Hepatocyte (in vitro differentiated cells): ENCODE results near the gene MYOZ1. TPM values are rescaled to one million over a fixed set of nuclear protein-coding genes. Genes with fewer than 3 reads are reported as not detected.
"Not testable (repeated sequence)": the region's sequence is repeated elsewhere in the genome, so short reads cannot be mapped to it uniquely, and the experiment has no call there.

Source experiments
- DNase-seq: peaks from one replicate; pipeline ENCODE4 v3.0.0-alpha.2; 2016; ENCODE audit warnings: low spot score
- H2AFZ ChIP-seq: fragments of 200-600 bp; sonication (generic); 2 replicates; pipeline ENCODE4 v1.6.0; 2016; ENCODE audit warnings: antibody characterized with exemption, mild to moderate bottlenecking
- H3K27ac ChIP-seq: fragments of 200-600 bp; sonication (generic); 2 replicates; pipeline ENCODE4 v1.5.1; 2016; ENCODE audit warnings: mild to moderate bottlenecking
- H3K27me3 ChIP-seq: fragments of 200-600 bp; sonication (generic); 2 replicates; pipeline ENCODE4 v1.6.1; 2016
- H3K36me3 ChIP-seq: fragments of 200-600 bp; sonication (generic); replicated peaks from 2 replicates; pipeline ENCODE4 v1.5.1; 2016; ENCODE audit warnings: low read depth; ENCODE audit not compliant: insufficient read depth
- H3K4me1 ChIP-seq: fragments of 200-600 bp; sonication (generic); 2 replicates; pipeline ENCODE4 v1.5.1; 2016; ENCODE audit warnings: mild to moderate bottlenecking, moderate library complexity; ENCODE audit not compliant: insufficient read depth
- H3K4me2 ChIP-seq: fragments of 200-600 bp; sonication (generic); 2 replicates; pipeline ENCODE4 v1.6.0; 2016
- H3K4me3 ChIP-seq: fragments of 200-600 bp; sonication (generic); 2 replicates; pipeline ENCODE4 v1.5.1; 2016; ENCODE audit warnings: mild to moderate bottlenecking
- H3K79me2 ChIP-seq: fragments of 200-600 bp; sonication (generic); 2 replicates; pipeline ENCODE4 v1.6.0; 2017; ENCODE audit warnings: mild to moderate bottlenecking
- H3K9me2 ChIP-seq: fragments of 200-600 bp; sonication (generic); replicated peaks from 2 replicates; pipeline ENCODE4 v1.6.0; 2017; ENCODE audit warnings: mild to moderate bottlenecking; ENCODE audit not compliant: insufficient read depth
- H3K9me3 ChIP-seq: fragments of 200-600 bp; sonication (generic); 2 replicates; pipeline ENCODE4 v1.5.1; 2016; ENCODE audit warnings: low read depth, mild to moderate bottlenecking
- H4K20me1 ChIP-seq: fragments of 200-600 bp; sonication (generic); 2 replicates; pipeline ENCODE4 v1.6.0; 2016; ENCODE audit warnings: mild to moderate bottlenecking; ENCODE audit not compliant: insufficient read depth, poor library complexity, severe bottlenecking
- EZH2 ChIP-seq: fragments of 200-600 bp; sonication (generic); IDR thresholded peaks from 2 replicates; pipeline ENCODE4 v1.6.1; 2016; ENCODE audit warnings: antibody characterized with exemption, mild to moderate bottlenecking, borderline replicate concordance
- EZH2phosphoT487 ChIP-seq: fragments of 200-600 bp; sonication (generic); IDR thresholded peaks from one replicate; pipeline ENCODE4 v1.6.1; 2018; ENCODE audit warnings: antibody characterized with exemption, mild to moderate bottlenecking, low read depth, moderate library complexity; ENCODE audit not compliant: unreplicated experiment, severe bottlenecking
- WGBS: methylation state at CpG from one replicate; pipeline ENCODE4 v1.1.6; 2016; ENCODE audit warnings: low lambda C conversion rate; ENCODE audit errors: missing lambda C conversion rate; 5-methylcytosine and 5-hydroxymethylcytosine counted together
- polyA plus RNA-seq: library from polyadenylated mRNA; unstranded; fragments of >200 nt; fragmentation: Nextera tagmentation; extraction: Ambion mirVana; gene quantifications from 2 replicates; pipeline ENCODE4 v1.2.1, GENCODE V29; 2016
- total RNA-seq: library from RNA; depleted of rRNA; stranded (reverse); fragments of >200 nt; gene quantifications from 2 replicates; pipeline ENCODE4 v1.2.3, GENCODE V29; 2014
- TF ChIP-seq, protein P1 (sequence below): fragments of 200-600 bp; sonication (generic); IDR thresholded peaks from 2 replicates; pipeline ENCODE4 v1.5.1; 2016; ENCODE audit warnings: antibody characterized with exemption, mild to moderate bottlenecking; ENCODE audit not compliant: poor library complexity

MYOZ1 gene
- total and polyA plus RNA-seq, 2 experiments from 2014 or later = 0.44 to 0.50 TPM

DNA sequence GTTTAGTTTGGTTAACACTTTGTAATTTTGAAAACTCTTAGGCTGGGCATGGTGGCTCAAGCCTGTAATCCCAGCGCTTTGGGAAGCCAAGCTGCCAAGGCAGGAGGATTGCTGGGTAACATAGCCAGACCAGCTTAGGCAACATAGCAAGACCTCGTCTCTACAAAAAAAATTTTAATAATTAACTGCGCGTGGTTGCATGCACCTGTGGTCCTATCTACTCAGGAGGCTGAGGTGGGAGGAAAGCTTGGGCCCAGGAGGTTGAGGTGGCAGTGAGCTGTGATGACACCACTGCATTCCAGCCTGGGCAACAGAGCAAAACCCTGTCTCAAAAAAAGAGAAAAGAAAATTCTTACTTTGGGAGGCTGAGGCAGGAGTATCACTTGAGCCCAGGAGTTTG, 18.2 kb downstream of the MYOZ1 start:
- no peak overlapping the region for H3K27ac ChIP-seq
- peaks cover 47% of the 10 kb centered on the region for H3K79me2 ChIP-seq
- H3K4me3 ChIP-seq = no peak overlapping the region
- no peaks in the 10 kb centered on the region for H3K9me3 ChIP-seq
- H3K36me3 ChIP-seq = no peaks in the 10 kb centered on the region
- H3K27me3 ChIP-seq = no peaks in the 10 kb centered on the region
- no peak overlapping the region for H2AFZ ChIP-seq
- no peak for TF ChIP-seq EZH2
- TF ChIP-seq EZH2phosphoT487 = no peak
- TF ChIP-seq, protein P1, sequence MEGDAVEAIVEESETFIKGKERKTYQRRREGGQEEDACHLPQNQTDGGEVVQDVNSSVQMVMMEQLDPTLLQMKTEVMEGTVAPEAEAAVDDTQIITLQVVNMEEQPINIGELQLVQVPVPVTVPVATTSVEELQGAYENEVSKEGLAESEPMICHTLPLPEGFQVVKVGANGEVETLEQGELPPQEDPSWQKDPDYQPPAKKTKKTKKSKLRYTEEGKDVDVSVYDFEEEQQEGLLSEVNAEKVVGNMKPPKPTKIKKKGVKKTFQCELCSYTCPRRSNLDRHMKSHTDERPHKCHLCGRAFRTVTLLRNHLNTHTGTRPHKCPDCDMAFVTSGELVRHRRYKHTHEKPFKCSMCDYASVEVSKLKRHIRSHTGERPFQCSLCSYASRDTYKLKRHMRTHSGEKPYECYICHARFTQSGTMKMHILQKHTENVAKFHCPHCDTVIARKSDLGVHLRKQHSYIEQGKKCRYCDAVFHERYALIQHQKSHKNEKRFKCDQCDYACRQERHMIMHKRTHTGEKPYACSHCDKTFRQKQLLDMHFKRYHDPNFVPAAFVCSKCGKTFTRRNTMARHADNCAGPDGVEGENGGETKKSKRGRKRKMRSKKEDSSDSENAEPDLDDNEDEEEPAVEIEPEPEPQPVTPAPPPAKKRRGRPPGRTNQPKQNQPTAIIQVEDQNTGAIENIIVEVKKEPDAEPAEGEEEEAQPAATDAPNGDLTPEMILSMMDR = no peak
- peaks cover 3% of the 10 kb centered on the region for H3K4me1 ChIP-seq
- 93% methylated on average over 4 of the region's 4 CpGs for WGBS
- H3K4me2 ChIP-seq = no peak overlapping the region
- DNase-seq = no peak
- H4K20me1 ChIP-seq = no peaks in the 10 kb centered on the region
- no peaks in the 10 kb centered on the region for H3K9me2 ChIP-seq

DNA sequence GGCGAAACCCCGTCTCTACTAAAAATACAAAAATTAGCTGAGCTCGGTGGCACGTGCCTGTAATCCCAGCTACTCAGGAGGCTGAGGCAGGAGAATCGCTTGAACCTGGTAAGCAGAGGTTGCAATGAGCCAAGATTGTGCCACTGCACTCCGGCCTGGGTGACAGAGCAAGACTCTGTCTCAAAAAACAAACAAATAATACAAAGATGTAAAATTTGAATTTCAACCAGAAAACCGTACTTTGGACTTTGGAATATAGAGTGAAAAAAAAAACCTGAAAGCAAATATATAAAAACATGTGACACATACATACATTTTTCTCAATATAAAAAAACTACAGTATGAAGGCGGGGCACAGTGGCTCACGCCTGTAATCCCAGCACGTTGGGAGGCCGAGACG, 20.3 kb downstream of the MYOZ1 start:
- 82% methylated on average over 12 of the region's 12 CpGs for WGBS
- peaks cover 34% of the 10 kb centered on the region for H3K79me2 ChIP-seq
- H3K9me3 ChIP-seq, H3K27ac ChIP-seq, H3K9me2 ChIP-seq, DNase-seq, H2AFZ ChIP-seq, H3K4me1 ChIP-seq, H3K4me3 ChIP-seq, H3K27me3 ChIP-seq, H4K20me1 ChIP-seq, H3K4me2 ChIP-seq, H3K36me3 ChIP-seq: not testable (repeated sequence)

DNA sequence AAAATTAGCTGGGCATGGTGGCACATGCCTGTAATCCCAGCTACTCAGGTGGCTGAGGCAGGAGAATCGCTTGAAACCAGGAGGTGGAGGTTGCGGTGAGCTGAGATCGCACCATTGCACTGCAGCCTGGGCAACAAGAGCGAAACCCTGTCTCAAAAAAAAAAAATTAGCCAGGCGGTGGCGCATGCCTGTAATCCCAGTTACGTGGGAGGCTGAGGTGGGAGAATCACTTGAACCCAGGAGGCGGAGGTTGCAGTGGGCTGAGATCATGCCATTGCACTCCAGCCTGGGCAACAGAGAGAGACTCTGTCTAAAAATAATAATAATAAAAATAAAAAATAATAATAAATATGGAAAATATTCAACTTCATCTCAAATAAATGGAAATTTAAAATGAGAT, 24.1 kb downstream of the MYOZ1 start:
- not testable (repeated sequence) for H3K27me3 ChIP-seq, H3K9me2 ChIP-seq
- 100% methylated on average over 8 of the region's 8 CpGs for WGBS

DNA sequence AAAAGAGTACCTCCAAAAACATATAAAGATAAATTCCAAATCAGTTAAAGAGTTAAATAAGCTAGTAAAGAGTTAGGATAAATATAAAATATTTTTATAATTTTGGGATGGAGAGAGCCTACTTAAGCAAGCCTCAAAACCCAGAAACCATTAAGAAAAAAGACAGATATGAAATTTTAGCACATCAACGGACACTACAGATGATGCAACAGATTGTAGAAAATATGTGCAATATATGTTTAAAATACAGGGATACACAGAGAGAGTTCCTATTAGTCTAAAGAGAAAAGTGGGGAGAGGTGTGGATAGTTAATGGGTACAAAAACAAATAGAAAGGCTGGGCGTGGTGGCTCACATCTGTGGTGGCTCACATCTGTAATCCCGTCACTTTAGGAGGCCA, 26.6 kb downstream of the MYOZ1 start:
- WGBS = 93% methylated on average over 3 of the region's 3 CpGs
- no peaks in the 10 kb centered on the region for H3K9me2 ChIP-seq
- no peaks in the 10 kb centered on the region for H3K27me3 ChIP-seq
- no peak overlapping the region for H3K27ac ChIP-seq
- no peak for DNase-seq
- TF ChIP-seq EZH2 = no peak
- no peak for TF ChIP-seq EZH2phosphoT487
- TF ChIP-seq, protein P1 = no peak
- H3K79me2 ChIP-seq = peaks cover 2% of the 10 kb centered on the region
- H3K4me2 ChIP-seq = no peak overlapping the region
- H3K4me3 ChIP-seq = no peak overlapping the region
- no peaks in the 10 kb centered on the region for H4K20me1 ChIP-seq
- H3K36me3 ChIP-seq = no peaks in the 10 kb centered on the region
- no peaks in the 10 kb centered on the region for H3K4me1 ChIP-seq
- H3K9me3 ChIP-seq = no peaks in the 10 kb centered on the region
- H2AFZ ChIP-seq = no peak overlapping the region

More for the DNA sequence above, 24.1 kb downstream of the MYOZ1 start:
- DNase-seq, H3K9me3 ChIP-seq, H2AFZ ChIP-seq, H4K20me1 ChIP-seq, H3K4me3 ChIP-seq, H3K36me3 ChIP-seq, H3K27ac ChIP-seq, H3K4me1 ChIP-seq, H3K4me2 ChIP-seq: not testable (repeated sequence)
- peaks cover 11% of the 10 kb centered on the region for H3K79me2 ChIP-seq

DNA sequence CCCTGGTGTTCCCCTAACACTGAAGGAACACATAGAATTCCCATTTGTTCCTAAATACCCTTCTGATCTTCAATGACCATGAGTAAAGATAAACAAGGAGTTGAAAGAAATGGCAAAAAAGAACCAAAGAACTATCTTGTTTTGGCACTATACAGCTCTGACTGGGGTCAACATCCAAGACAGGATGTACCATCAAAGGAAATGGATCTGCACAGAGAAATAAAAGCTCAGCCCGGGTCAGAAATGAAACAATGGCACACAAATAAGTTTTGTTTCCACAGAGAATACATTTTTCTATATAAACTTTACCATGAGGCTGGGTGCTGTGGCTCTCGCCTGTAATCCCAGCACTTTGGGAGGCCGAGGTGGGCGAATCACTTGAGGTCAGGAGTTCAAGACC, 32.2 kb downstream of the MYOZ1 start:
- H3K9me3 ChIP-seq = no peaks in the 10 kb centered on the region
- H3K4me1 ChIP-seq = no peaks in the 10 kb centered on the region
- DNase-seq = no peak
- no peak overlapping the region for H3K4me3 ChIP-seq
- 100% methylated on average over 4 of the region's 4 CpGs for WGBS
- TF ChIP-seq EZH2phosphoT487 (no peak), EZH2 (no peak)
- no peak overlapping the region for H3K27ac ChIP-seq
- H3K36me3 ChIP-seq = no peaks in the 10 kb centered on the region
- no peaks in the 10 kb centered on the region for H3K79me2 ChIP-seq
- H3K4me2 ChIP-seq = no peak overlapping the region
- no peak overlapping the region for H2AFZ ChIP-seq
- H4K20me1 ChIP-seq = no peaks in the 10 kb centered on the region
- no peaks in the 10 kb centered on the region for H3K9me2 ChIP-seq
- H3K27me3 ChIP-seq = no peaks in the 10 kb centered on the region
